HG03064 (cell line): Measurements from ENCODE around the gene IZUMO4.

Experiments used
- ATAC-seq: cut with Tn5 transposase; IDR thresholded peaks from one replicate; pipeline ENCODE4 v1.9.1; 2021; ENCODE audit warnings: low read depth; ENCODE audit not compliant: unreplicated experiment

Gene IZUMO4

GRCh38 chr19:2103045-2103707 is 6.5 kb downstream of the IZUMO4 start:
- no peak for ATAC-seq

DNA sequence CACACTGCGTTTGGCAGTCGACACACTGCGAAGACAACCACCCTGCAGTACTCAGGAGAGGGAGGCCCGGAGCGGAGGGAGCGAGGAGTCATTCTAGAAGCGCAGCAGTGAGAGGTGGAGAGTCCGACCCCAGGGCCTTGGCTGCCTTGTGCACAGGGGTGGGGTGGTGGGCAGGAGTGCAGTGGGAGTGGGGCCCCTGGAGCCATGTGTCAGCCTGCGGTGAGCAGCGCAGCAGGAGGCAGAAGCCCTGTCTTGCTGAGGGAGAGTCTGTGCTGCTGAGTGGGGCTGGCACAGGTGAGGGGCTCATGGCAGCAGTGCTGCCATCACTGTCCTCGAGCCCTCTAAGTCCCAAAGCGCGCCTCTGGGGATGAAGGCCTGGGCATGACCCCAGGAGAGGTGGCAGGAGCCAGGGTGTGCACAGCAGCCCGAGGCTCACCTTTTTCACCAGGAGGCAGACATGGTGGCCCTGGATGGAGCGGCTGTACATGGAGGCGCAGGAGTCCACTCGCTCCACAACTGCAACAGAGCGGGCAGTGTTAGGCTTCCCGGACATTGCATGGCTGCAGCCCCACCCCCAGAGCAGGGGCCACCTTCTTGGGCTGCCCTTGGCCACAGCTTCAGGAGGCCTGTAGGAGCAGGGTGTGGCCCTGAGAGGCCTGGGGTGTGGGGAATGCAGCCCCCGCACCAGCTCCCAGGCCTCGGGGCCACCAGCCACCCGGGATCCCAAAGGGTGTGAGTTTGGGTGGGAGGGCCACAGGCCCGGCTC is 11.7 kb downstream of the IZUMO4 start:
- ATAC-seq: no peak

- no peak for ATAC-seq
These were observed 12.5 kb downstream of the IZUMO4 start for GRCh38 chr19:2109046-2109864.

- ATAC-seq: no peak
These were observed 14.1 kb downstream of the IZUMO4 start for GRCh38 chr19:2110822-2111221.

- ATAC-seq: no peak
These were observed 14.7 kb downstream of the IZUMO4 start for GRCh38 chr19:2111425-2111824.

DNA sequence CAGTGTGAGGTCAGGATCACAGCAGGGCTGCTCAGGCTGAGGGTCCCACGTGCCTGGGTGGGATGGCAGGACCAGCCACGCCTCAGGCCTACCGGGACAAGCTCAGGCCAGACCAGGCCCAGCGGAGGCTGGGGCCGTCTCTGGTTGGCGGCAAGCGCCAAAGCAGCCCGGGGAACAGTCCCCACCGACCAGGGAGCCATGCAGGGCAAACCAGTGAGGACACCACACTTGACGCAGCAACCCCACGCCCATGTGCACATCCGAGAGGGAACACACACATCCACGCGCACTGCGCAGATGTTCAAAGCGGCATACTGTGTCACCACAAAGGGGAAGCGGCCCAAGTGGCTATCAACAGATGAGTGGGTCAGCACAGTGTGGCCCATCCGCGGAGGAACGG is 15.2 kb downstream of the IZUMO4 start:
- ATAC-seq: no peak

- no peak for ATAC-seq
These were observed 16.0 kb downstream of the IZUMO4 start for GRCh38 chr19:2112516-2113320.

GRCh38 chr19:2113439-2114211 is 16.9 kb downstream of the IZUMO4 start:
- no peak for ATAC-seq

GRCh38 chr19:2114218-2114617 is 17.5 kb downstream of the IZUMO4 start:
- ATAC-seq: no peak

DNA sequence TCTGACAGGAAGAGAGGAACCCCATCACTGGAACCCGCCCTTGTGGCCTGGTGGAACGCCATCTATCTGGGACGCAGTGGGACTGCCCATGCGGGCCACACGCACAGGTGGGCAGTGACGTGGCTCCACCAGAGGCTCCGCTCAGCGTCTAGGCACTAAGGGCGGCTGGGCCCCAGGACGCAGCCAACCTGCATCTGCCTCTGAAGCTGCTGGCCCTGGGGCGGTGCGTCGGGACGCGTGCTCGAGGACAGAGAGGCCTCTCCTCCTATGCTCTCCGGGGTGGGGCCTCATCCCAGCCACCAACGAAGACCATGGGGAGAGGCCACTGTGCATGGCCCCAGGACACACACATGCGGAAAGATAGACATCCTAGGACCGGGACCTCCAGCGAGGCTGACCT is 18.1 kb downstream of the IZUMO4 start:
- ATAC-seq: no peak

- ATAC-seq: no peak
These were observed 18.6 kb downstream of the IZUMO4 start for GRCh38 chr19:2115324-2115723.

DNA sequence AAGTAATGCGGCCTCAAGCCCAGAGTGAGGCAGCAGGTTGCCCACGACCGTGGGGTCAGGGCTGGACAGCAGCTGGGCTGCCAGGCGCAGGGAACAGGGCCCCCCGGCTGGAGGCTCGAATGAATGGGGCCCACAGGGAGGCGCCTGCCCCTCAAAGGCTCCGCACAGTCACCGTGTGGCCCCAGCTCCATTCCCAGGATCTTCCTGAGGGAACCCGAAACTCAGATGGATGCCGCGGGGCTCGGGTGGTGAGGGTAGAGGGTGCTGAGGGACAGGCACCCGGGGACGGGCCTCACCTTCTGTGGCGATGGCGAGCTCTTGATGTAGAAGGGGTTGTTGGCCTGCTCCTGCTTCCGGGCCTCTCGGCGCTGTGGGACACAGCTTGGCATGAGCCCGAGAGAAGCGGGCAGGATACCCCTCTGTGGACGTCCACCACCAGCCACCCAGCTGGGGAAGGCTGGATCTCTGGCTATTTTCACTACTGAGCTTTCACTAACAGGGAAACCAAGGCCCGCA is 19.3 kb downstream of the IZUMO4 start:
- no peak for ATAC-seq

GRCh38 chr19:2116507-2116906 is 19.8 kb downstream of the IZUMO4 start:
- ATAC-seq: no peak

GRCh38 chr19:2117215-2117960 is 20.7 kb downstream of the IZUMO4 start:
- ATAC-seq: no peak

DNA sequence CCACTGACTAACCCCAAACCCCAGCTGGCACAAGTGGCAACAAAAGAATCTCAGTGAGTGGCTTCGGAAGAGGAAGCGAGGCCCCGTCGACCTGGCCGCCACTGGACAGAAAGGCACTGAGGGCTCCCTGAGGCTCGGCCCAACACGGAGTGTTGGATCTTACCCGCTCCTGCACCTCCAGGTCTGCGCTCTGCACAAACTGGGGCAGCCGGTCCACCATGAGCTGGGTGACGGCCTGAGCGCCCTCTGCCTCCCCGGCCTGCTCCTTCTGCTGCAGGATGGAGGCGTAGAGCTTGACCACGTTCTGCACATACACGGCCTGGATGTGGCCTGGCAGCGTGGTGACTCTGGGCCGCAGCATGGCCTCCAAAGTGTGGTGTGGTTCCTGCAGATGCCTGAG is 21.7 kb downstream of the IZUMO4 start:
- no peak for ATAC-seq

- no peak for ATAC-seq
These were observed 23.4 kb downstream of the IZUMO4 start for GRCh38 chr19:2119921-2120785.

DNA sequence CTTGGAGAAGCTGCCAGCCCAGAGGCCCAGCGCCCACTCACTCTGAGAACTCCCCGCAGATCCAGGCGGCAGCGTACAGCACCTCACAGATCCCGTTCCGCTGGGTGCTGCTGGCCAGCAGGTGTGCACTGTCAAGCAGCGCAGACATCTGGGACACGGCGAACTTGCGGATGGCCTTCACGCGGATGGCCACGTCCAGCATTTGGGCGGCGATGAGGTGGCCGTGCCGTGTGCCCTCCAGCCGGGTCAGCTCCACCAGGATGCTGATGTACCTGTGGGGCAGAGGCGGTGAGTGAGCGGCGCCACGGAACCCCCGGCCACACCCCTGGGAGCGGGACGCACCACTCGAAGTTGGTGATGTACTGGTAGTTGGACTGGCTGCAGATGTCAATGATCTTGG is 24.1 kb downstream of the IZUMO4 start:
- ATAC-seq: no peak

GRCh38 chr19:2121416-2122051 is 24.8 kb downstream of the IZUMO4 start:
- ATAC-seq: no peak
